GM12875 (cell line): ENCODE results near the gene EPS8L3.
"Not testable (repeated sequence)": the region's sequence is repeated elsewhere in the genome, so short reads cannot be mapped to it uniquely, and the experiment has no call there.

ENCODE experiments used
- H3K4me3 ChIP-seq: one replicate; pipeline ENCODE4 v1.5.1; 2011; ENCODE audit warnings: low read depth, low read length, control low read depth
- CTCF ChIP-seq: IDR thresholded peaks from 2 replicates; pipeline ENCODE4 v1.5.1; 2011; ENCODE audit warnings: low read depth, mild to moderate bottlenecking, control low read depth, inconsistent platforms, low read length, moderate library complexity, borderline replicate concordance; ENCODE audit not compliant: insufficient read depth

Gene EPS8L3

GRCh38 chr1:109751531-109752260 lies 12.0 kb downstream of the EPS8L3 start:
- TF ChIP-seq CTCF = no peak
- H3K4me3 ChIP-seq = no peak overlapping the region

- no peak for TF ChIP-seq CTCF
- H3K4me3 ChIP-seq = no peak overlapping the region
These were observed 12.8 kb downstream of the EPS8L3 start for GRCh38 chr1:109750920-109751319.

- no peak overlapping the region for H3K4me3 ChIP-seq
- TF ChIP-seq CTCF = no peak
These were observed 13.4 kb downstream of the EPS8L3 start for GRCh38 chr1:109750241-109750882.

- no peak for TF ChIP-seq CTCF
- H3K4me3 ChIP-seq = no peak overlapping the region
These were observed 14.5 kb downstream of the EPS8L3 start for GRCh38 chr1:109749221-109749620.

- H3K4me3 ChIP-seq = not testable (repeated sequence)
These were observed 15.4 kb downstream of the EPS8L3 start for GRCh38 chr1:109748311-109748710.

- no peak for TF ChIP-seq CTCF
- H3K4me3 ChIP-seq = peak within 1 kb of the TSS; percentile 53
These were observed 22.9 kb downstream of the EPS8L3 start, which contains the start of gene GSTM3 for GRCh38 chr1:109740615-109741373. TSS of gene GSTM3 (minus strand) at chr1:109741038. CDS start at chr1:109740287, 751 bp downstream.

GRCh38 chr1:109739738-109740614 lies 23.7 kb downstream of the EPS8L3 start:
- no peak for TF ChIP-seq CTCF
- peak overlapping the region; percentile 53 for H3K4me3 ChIP-seq
